Fibroblast of gingiva (primary cell): ENCODE measurements around the gene C11orf16.
"Not testable (repeated sequence)": the region's sequence is repeated elsewhere in the genome, so short reads cannot be mapped to it uniquely, and the experiment has no call there.

Experiments used
- DNase-seq: peaks from one replicate; pipeline ENCODE4 v3.0.0-alpha.2; 2011; ENCODE audit warnings: low read depth

C11orf16 gene

GRCh38 chr11:8935789-8936188 lies 3.0 kb upstream of the C11orf16 start:
- not testable (repeated sequence) for DNase-seq

GRCh38 chr11:8934742-8935488 lies 2.2 kb upstream of the C11orf16 start:
- no peak for DNase-seq

GRCh38 chr11:8933931-8934330 lies 1.2 kb upstream of the C11orf16 start:
- no peak for DNase-seq

- no peak for DNase-seq
These were observed 2.1 kb downstream of the C11orf16 start for GRCh38 chr11:8930456-8931175.

- DNase-seq, result peak; percentile 7
These were observed 3.6 kb downstream of the C11orf16 start for GRCh38 chr11:8928981-8929615.

- no peak for DNase-seq
These were observed 4.5 kb downstream of the C11orf16 start for GRCh38 chr11:8928205-8928604.

GRCh38 chr11:8927233-8927632 lies 5.5 kb downstream of the C11orf16 start:
- no peak for DNase-seq

GRCh38 chr11:8926236-8926635 lies 6.5 kb downstream of the C11orf16 start:
- DNase-seq, result no peak

GRCh38 chr11:8925711-8926110 lies 7.0 kb downstream of the C11orf16 start:
- no peak for DNase-seq

GRCh38 chr11:8922691-8923090 lies 10.1 kb downstream of the C11orf16 start:
- no peak for DNase-seq

- DNase-seq, result peak; percentile 95
These were observed 15.5 kb downstream of the C11orf16 start for GRCh38 chr11:8917157-8917825.

GRCh38 chr11:8914661-8915018 lies 18.1 kb downstream of the C11orf16 start:
- DNase-seq, result no peak

- peak; percentile 11 for DNase-seq
These were observed 18.6 kb downstream of the C11orf16 start for GRCh38 chr11:8913961-8914660.

GRCh38 chr11:8911029-8911823 lies 21.5 kb downstream of the C11orf16 start, which contains the start of gene AKIP1:
Gene AKIP1 (plus strand): TSS chr11:8911189. CDS start chr11:8911450, 261 bp downstream.
- peak; percentile 93 for DNase-seq

- DNase-seq, result no peak
These were observed 22.1 kb downstream of the C11orf16 start for GRCh38 chr11:8910649-8911026.

GRCh38 chr11:8908099-8908498 lies 24.6 kb downstream of the C11orf16 start:
- no peak for DNase-seq

GRCh38 chr11:8907116-8907515 lies 25.6 kb downstream of the C11orf16 start:
- no peak for DNase-seq

GRCh38 chr11:8905528-8906165 lies 27.1 kb downstream of the C11orf16 start:
- peak; percentile 75 for DNase-seq

- no peak for DNase-seq
These were observed 33.5 kb downstream of the C11orf16 start for GRCh38 chr11:8899119-8899753.

- not testable (repeated sequence) for DNase-seq
These were observed 41.6 kb downstream of the C11orf16 start for GRCh38 chr11:8891185-8891584.
